B cell (primary cell): ENCODE data around the gene UBE2Q2. TPM values are rescaled to one million over a fixed set of nuclear protein-coding genes. Genes with fewer than 3 reads are reported as not detected.

Experiments used
- ATAC-seq: fragments of 200-7000 bp; cut with Tn5 transposase; one replicate; pipeline ENCODE4 v1.10.0; 2021; ENCODE audit warnings: low read depth, mild to moderate bottlenecking, moderate number of reproducible peaks, moderate library complexity
- CTCF ChIA-PET: fragments of 350-600 bp; sonication (Branson Sonifier 250); formaldehyde crosslinking; loops from one replicate; lab custom pipeline; 2021; ENCODE audit warnings: antibody characterized with exemption, inconsistent platforms; lab: Charles Lee
- POLR2A ChIA-PET: fragments of 350-600 bp; sonication (Branson Sonifier 250); formaldehyde crosslinking; loops from one replicate; lab custom pipeline; 2021; ENCODE audit warnings: antibody characterized with exemption; lab: Charles Lee
- DNase-seq: peaks from one replicate; pipeline ENCODE4 v3.0.0; 2013
- H2AFZ ChIP-seq: 2 replicates; pipeline ENCODE4 v1.6.1; 2012; ENCODE audit warnings: mild to moderate bottlenecking, low read depth, low read length; ENCODE audit not compliant: insufficient read depth, poor library complexity, severe bottlenecking
- H3K27ac ChIP-seq, 2 donors: 1 replicate in 1 of 2; 2 replicates in 1 of 2; pipeline ENCODE4 v1.5.1; 2012 to 2013; ENCODE audit warnings: low read length in 2 of 2, mild to moderate bottlenecking in 2 of 2, moderate library complexity in 1 of 2
- H3K27me3 ChIP-seq, 4 experiments: fragments of 200-600 bp in 1 of 4; sonication (generic) in 1 of 4; replicated peaks in 1 of 4; 1 replicate in 2 of 4; 2 replicates in 2 of 4; pipeline versions ENCODE4 v1.6.1 to v1.7.0; 2013 to 2016; ENCODE audit warnings: low read length in 3 of 4, mild to moderate bottlenecking in 2 of 4, mixed read lengths in 1 of 4, moderate library complexity in 1 of 4; ENCODE audit not compliant: insufficient read depth in 4 of 4, control insufficient read depth in 3 of 4; ENCODE audit errors: control extremely low read depth in 1 of 4
- H3K36me3 ChIP-seq, 2 experiments: replicated peaks in 1 of 2; 1 replicate in 1 of 2; 2 replicates in 1 of 2; pipeline versions ENCODE4 v1.6.1 to v1.7.1; 2013; ENCODE audit warnings: low read length in 1 of 2; ENCODE audit not compliant: insufficient read depth in 2 of 2, control insufficient read depth in 1 of 2; ENCODE audit errors: control extremely low read depth in 1 of 2, extremely low read depth in 1 of 2
- H3K4me1 ChIP-seq, 2 donors: fragments of 200-600 bp in 1 of 2; sonication (generic) in 1 of 2; 1 replicate in 1 of 2; 2 replicates in 1 of 2; pipeline versions ENCODE4 v1.5.1 to v1.6.1; 2013 to 2017; ENCODE audit warnings: low read length in 2 of 2; ENCODE audit not compliant: control insufficient read depth in 2 of 2, insufficient read depth in 2 of 2
- H3K4me2 ChIP-seq: replicated peaks from 2 replicates; pipeline ENCODE3; 2012; ENCODE audit warnings: mild to moderate bottlenecking, low read depth, low read length; ENCODE audit not compliant: poor library complexity, severe bottlenecking
- H3K4me3 ChIP-seq, 5 experiments: fragments of 200-600 bp in 1 of 5; sonication (generic) in 1 of 5; 1 replicate in 3 of 5; 2 replicates in 2 of 5; pipeline versions ENCODE4 v1.5.1 to v1.7.0; 2011 to 2016; ENCODE audit warnings: low read length in 4 of 5, mild to moderate bottlenecking in 4 of 5, low read depth in 2 of 5, control low read depth in 1 of 5, moderate library complexity in 1 of 5; ENCODE audit not compliant: insufficient read depth in 1 of 5; ENCODE audit errors: control extremely low read depth in 1 of 5, extremely low read depth in 1 of 5
- H3K79me2 ChIP-seq: fragments of 200-600 bp; sonication (generic); one replicate; pipeline ENCODE4 v1.6.0; 2016; ENCODE audit warnings: low read length; ENCODE audit not compliant: control insufficient read depth, insufficient read depth
- H3K9ac ChIP-seq: fragments of 200-600 bp; sonication (generic); 2 replicates; pipeline ENCODE4 v1.6.1; 2017; ENCODE audit warnings: mild to moderate bottlenecking, low read length, moderate library complexity
- H3K9me3 ChIP-seq, 3 donors: one replicate each; pipeline versions ENCODE4 v1.6.1 to v1.7.1; 2013; ENCODE audit warnings: low read length in 2 of 3; ENCODE audit not compliant: control insufficient read depth in 2 of 3, insufficient read depth in 1 of 3; ENCODE audit errors: control extremely low read depth in 1 of 3
- H4K20me1 ChIP-seq: 2 replicates; pipeline ENCODE4 v1.6.0; 2012; ENCODE audit warnings: mild to moderate bottlenecking, low read length; ENCODE audit not compliant: insufficient read depth, control insufficient read depth, poor library complexity, severe bottlenecking
- H3K27ac Mint-ChIP-seq: one replicate; pipeline ENCODE4 v1.8.0; 2021; ENCODE audit warnings: mixed read lengths
- H3K27me3 Mint-ChIP-seq: one replicate; pipeline ENCODE4 v1.8.0; 2021; ENCODE audit warnings: mixed read lengths
- H3K4me1 Mint-ChIP-seq: one replicate; pipeline ENCODE4 v1.8.0; 2021; ENCODE audit warnings: mixed read lengths
- H3K4me3 Mint-ChIP-seq: one replicate; pipeline ENCODE4 v1.8.0; 2021; ENCODE audit warnings: mixed read lengths
- H3K9me3 Mint-ChIP-seq: one replicate; pipeline ENCODE4 v1.8.0; 2022; ENCODE audit warnings: mixed read lengths; ENCODE audit not compliant: insufficient read depth
- CTCF ChIP-seq: fragments of 200-600 bp; IDR thresholded peaks from one replicate; pipeline ENCODE4 v1.8.0; 2022; ENCODE audit warnings: antibody characterized with exemption, mild to moderate bottlenecking
- EZH2 ChIP-seq: IDR thresholded peaks from 2 replicates; pipeline ENCODE4 v1.6.1; 2012; ENCODE audit warnings: borderline replicate concordance, low read depth, mild to moderate bottlenecking, moderate library complexity, low read length; ENCODE audit not compliant: insufficient read depth, poor library complexity, severe bottlenecking
- WGBS: methylation state at CpG from one replicate; pipeline ENCODE4 v1.1.5; 2013; ENCODE audit warnings: missing lambda C conversion rate; ENCODE audit not compliant: insufficient coverage; 5-methylcytosine and 5-hydroxymethylcytosine counted together
- intact Hi-C: fragments of 100-400 bp; cut with micrococcal nuclease; formaldehyde crosslinking; loops from one replicate; pipeline ENCODE4 v1.10.0; 2022
- polyA plus RNA-seq: library from polyadenylated mRNA; depleted of rRNA; stranded (reverse); fragments of >200 nt; gene quantifications from 2 replicates; pipeline ENCODE4 v1.2.3, GENCODE V29; 2012
- total RNA-seq, 2 donors: library from RNA; stranded (reverse); fragments of 120-200 nt in 1 of 2; gene quantifications; 1 replicate in 1 of 2; 2 replicates in 1 of 2; pipeline versions ENCODE4 v1.2.3 to v1.2.4, GENCODE V29; 2013 to 2022

Gene UBE2Q2
- total and polyA plus RNA-seq, 2 donors (not counting 1 experiment from before 2014, with no cell fraction given): 11.4 to 33.6 TPM

- ATAC-seq: no peak
- POLR2A ChIA-PET: interaction anchor here (0.7 kb wide), 1 partner anchor 162 kb away, joined by 3 read pairs; no protein-coding TSS in a partner anchor
- no peak for TF ChIP-seq EZH2
- TF ChIP-seq CTCF: no peak
- CTCF ChIA-PET: interaction anchor here (0.7 to 4.4 kb wide), 3 partner anchors 119 to 294 kb away, joined by 3 to 11 read pairs (median 4); no protein-coding TSS in a partner anchor
- intact Hi-C loops: loop anchor here (10.0 kb wide), 1 partner anchor 197 kb away; a partner anchor contains a TSS
- Histone ChIP-seq H3K9ac (no peak overlapping the region), H3K4me1 (peaks cover 1 to 7% of the 10 kb centered on the region in 2 donors), H3K4me3 (no peak overlapping the region), H3K9me3 (no peaks in the 10 kb centered on the region), H3K36me3 (peaks cover 0 to 21% of the 10 kb centered on the region in 2 experiments), H3K79me2 (peaks cover 6% of the 10 kb centered on the region), H3K27me3 (no peaks in the 10 kb centered on the region), H3K4me2 (no peak overlapping the region), H3K27ac (no peak overlapping the region), H2AFZ (no peak overlapping the region), H4K20me1 (peaks cover 18% of the 10 kb centered on the region)
- Mint-ChIP-seq H3K4me1 (peaks cover 27% of the 10 kb centered on the region), H3K27me3 (no peaks in the 10 kb centered on the region), H3K4me3 (no peak overlapping the region), H3K9me3 (no peaks in the 10 kb centered on the region), H3K27ac (no peak overlapping the region)
- WGBS: 96% methylated on average over 4 of the region's 9 CpGs
- peak; percentile 31 for DNase-seq
These were observed 78.8 kb downstream of the UBE2Q2 start for GRCh38 chr15:75921732-75922703.
